Karpas-422 (cell line): ENCODE measurements around the gene NALCN. TPM values are rescaled to one million over a fixed set of nuclear protein-coding genes. Genes with fewer than 3 reads are reported as not detected.
A peak's percentile ranks its signal among the peaks of the same experiment; 100 is the strongest.

Source experiments
- DNase-seq: peaks from one replicate; pipeline ENCODE4 v3.0.0-alpha.2; 2015
- H2AFZ ChIP-seq: fragments of 200-600 bp; sonication (generic); 2 replicates; pipeline ENCODE4 v1.6.1; 2014; ENCODE audit warnings: antibody characterized with exemption, low read length, mixed read lengths
- H3K27ac ChIP-seq: fragments of 200-600 bp; sonication (generic); 2 replicates; pipeline ENCODE4 v1.5.1; 2014; ENCODE audit warnings: mild to moderate bottlenecking, low read length, moderate library complexity
- H3K27me3 ChIP-seq: fragments of 200-600 bp; sonication (generic); 2 replicates; pipeline ENCODE4 v1.6.1; 2014; ENCODE audit warnings: low read length, mixed read lengths
- H3K36me3 ChIP-seq: fragments of 200-600 bp; sonication (generic); 2 replicates; pipeline ENCODE4 v1.6.1; 2014; ENCODE audit warnings: low read length, mixed read lengths; ENCODE audit not compliant: insufficient read depth
- H3K4me1 ChIP-seq: fragments of 200-600 bp; sonication (generic); 2 replicates; pipeline ENCODE4 v1.6.1; 2014; ENCODE audit warnings: mild to moderate bottlenecking, low read length, mixed read lengths
- H3K4me2 ChIP-seq: fragments of 200-600 bp; sonication (generic); 2 replicates; pipeline ENCODE4 v1.6.1; 2014; ENCODE audit warnings: low read length, low read depth, mild to moderate bottlenecking; ENCODE audit not compliant: poor library complexity, severe bottlenecking
- H3K4me3 ChIP-seq: fragments of 200-600 bp; sonication (generic); 2 replicates; pipeline ENCODE4 v1.5.1; 2014; ENCODE audit warnings: mild to moderate bottlenecking, antibody characterized with exemption, low read length, mixed read lengths
- H3K79me2 ChIP-seq: fragments of 200-600 bp; sonication (generic); 2 replicates; pipeline ENCODE4 v1.6.1; 2014; ENCODE audit warnings: mild to moderate bottlenecking, low read length, mixed read lengths
- H3K9ac ChIP-seq: fragments of 200-600 bp; sonication (generic); 2 replicates; pipeline ENCODE4 v1.6.0; 2014; ENCODE audit warnings: low read length
- H3K9me2 ChIP-seq: fragments of 200-600 bp; sonication (generic), shearing (Covaris generic); replicated peaks from 2 replicates; pipeline ENCODE4 v1.6.0; 2014; ENCODE audit warnings: mild to moderate bottlenecking, low read length, moderate library complexity; ENCODE audit not compliant: insufficient read depth
- H3K9me3 ChIP-seq: fragments of 300-700, 200-600 bp; sonication (generic); 2 replicates; pipeline ENCODE4 v1.6.1; 2014; ENCODE audit warnings: low read length, mixed read lengths
- H4K20me1 ChIP-seq: fragments of 200-600 bp; sonication (generic); 2 replicates; pipeline ENCODE4 v1.6.1; 2014; ENCODE audit warnings: mild to moderate bottlenecking, antibody characterized with exemption, low read length, low read depth; ENCODE audit not compliant: insufficient read depth
- total RNA-seq: library from RNA; depleted of rRNA; stranded (reverse); fragments of >200 nt; shearing (Covaris generic); gene quantifications from 2 replicates; pipeline ENCODE4 v1.2.3, GENCODE V29; 2014; ENCODE audit warnings: low replicate concordance

Gene NALCN
- total RNA-seq, 1 experiment from 2014 or later: 0.04 TPM

DNA sequence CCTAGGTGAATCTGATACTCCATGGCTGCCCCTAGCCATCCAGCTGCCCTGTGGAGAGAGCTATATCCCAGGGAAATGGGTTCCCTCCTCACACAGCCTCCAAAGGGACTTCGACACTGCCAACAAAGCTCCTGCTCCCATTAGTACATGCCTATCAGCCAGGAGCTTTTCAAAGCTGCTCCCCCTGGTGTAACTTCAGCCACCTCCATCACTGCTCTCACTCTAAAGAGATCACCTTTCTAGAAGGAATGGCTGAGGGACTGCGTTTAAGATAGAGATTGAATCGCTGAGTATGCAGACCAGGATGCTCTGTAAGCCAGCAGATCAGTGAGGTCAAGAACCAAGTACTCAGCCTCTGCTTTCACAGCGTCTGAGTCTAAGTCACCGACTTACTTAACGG lies 213.7 kb downstream of the NALCN start:
- no peak overlapping the region for H2AFZ ChIP-seq

DNA sequence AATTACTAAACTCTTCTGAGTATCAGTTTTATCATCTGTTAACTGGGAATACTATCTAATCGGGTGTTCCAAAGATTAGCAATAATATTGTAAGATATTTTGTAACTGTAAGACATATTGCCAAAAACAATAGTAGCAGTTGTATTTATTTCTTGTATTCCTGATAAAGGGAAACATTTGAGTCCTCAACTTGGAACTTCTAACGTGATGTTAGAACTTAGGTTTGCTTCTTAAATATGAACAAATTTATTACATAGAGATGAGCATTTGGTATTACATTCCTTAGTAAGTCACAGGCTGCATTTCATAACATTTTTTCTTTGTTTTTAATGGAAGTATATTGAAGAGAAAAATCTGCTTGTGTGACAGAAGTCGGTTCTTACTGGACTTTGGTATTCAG lies 225.3 kb downstream of the NALCN start:
- no peaks in the 10 kb centered on the region for H3K4me1 ChIP-seq
- DNase-seq: no peak
- H3K9ac ChIP-seq: no peak overlapping the region
- H3K9me2 ChIP-seq: no peaks in the 10 kb centered on the region
- H3K9me3 ChIP-seq: no peaks in the 10 kb centered on the region
- H3K79me2 ChIP-seq: no peaks in the 10 kb centered on the region
- no peaks in the 10 kb centered on the region for H3K36me3 ChIP-seq
- no peak overlapping the region for H3K4me2 ChIP-seq
- no peak overlapping the region for H2AFZ ChIP-seq
- H3K27me3 ChIP-seq: no peaks in the 10 kb centered on the region
- H4K20me1 ChIP-seq: no peaks in the 10 kb centered on the region
- no peak overlapping the region for H3K4me3 ChIP-seq
- H3K27ac ChIP-seq: no peak overlapping the region

More for the DNA sequence above, 213.7 kb downstream of the NALCN start:
- no peaks in the 10 kb centered on the region for H4K20me1 ChIP-seq
- H3K4me3 ChIP-seq: no peak overlapping the region
- H3K4me2 ChIP-seq: no peak overlapping the region
- H3K79me2 ChIP-seq: no peaks in the 10 kb centered on the region
- H3K9ac ChIP-seq: no peak overlapping the region
- H3K9me3 ChIP-seq: no peaks in the 10 kb centered on the region
- H3K9me2 ChIP-seq: no peaks in the 10 kb centered on the region
- no peaks in the 10 kb centered on the region for H3K36me3 ChIP-seq
- peaks cover 4% of the 10 kb centered on the region; the same call in 1 of the 2 replicates for H3K4me1 ChIP-seq
- H3K27ac ChIP-seq: no peak overlapping the region
- H3K27me3 ChIP-seq: no peaks in the 10 kb centered on the region
- peak; percentile 42 for DNase-seq

- H3K36me3 ChIP-seq: no peaks in the 10 kb centered on the region
- no peak for DNase-seq
- no peaks in the 10 kb centered on the region for H3K79me2 ChIP-seq
- H2AFZ ChIP-seq: no peak overlapping the region
- no peaks in the 10 kb centered on the region for H3K27me3 ChIP-seq
- no peaks in the 10 kb centered on the region for H4K20me1 ChIP-seq
- H3K9ac ChIP-seq: no peak overlapping the region
- H3K4me1 ChIP-seq: no peaks in the 10 kb centered on the region
- no peak overlapping the region for H3K4me2 ChIP-seq
- H3K9me3 ChIP-seq: no peaks in the 10 kb centered on the region
- no peaks in the 10 kb centered on the region for H3K9me2 ChIP-seq
- H3K27ac ChIP-seq: no peak overlapping the region
- no peak overlapping the region for H3K4me3 ChIP-seq
These were observed 226.0 kb downstream of the NALCN start for GRCh38 chr13:101190337-101190736.

- Histone ChIP-seq H3K27ac (no peak overlapping the region), H2AFZ (no peak overlapping the region), H3K9me3 (no peaks in the 10 kb centered on the region), H3K4me3 (no peak overlapping the region), H4K20me1 (no peaks in the 10 kb centered on the region), H3K79me2 (no peaks in the 10 kb centered on the region), H3K9me2 (no peaks in the 10 kb centered on the region), H3K9ac (no peak overlapping the region), H3K27me3 (no peaks in the 10 kb centered on the region), H3K36me3 (no peaks in the 10 kb centered on the region), H3K4me2 (no peak overlapping the region), H3K4me1 (no peaks in the 10 kb centered on the region)
- no peak for DNase-seq
These were observed 230.7 kb downstream of the NALCN start for GRCh38 chr13:101185606-101186005.

DNA sequence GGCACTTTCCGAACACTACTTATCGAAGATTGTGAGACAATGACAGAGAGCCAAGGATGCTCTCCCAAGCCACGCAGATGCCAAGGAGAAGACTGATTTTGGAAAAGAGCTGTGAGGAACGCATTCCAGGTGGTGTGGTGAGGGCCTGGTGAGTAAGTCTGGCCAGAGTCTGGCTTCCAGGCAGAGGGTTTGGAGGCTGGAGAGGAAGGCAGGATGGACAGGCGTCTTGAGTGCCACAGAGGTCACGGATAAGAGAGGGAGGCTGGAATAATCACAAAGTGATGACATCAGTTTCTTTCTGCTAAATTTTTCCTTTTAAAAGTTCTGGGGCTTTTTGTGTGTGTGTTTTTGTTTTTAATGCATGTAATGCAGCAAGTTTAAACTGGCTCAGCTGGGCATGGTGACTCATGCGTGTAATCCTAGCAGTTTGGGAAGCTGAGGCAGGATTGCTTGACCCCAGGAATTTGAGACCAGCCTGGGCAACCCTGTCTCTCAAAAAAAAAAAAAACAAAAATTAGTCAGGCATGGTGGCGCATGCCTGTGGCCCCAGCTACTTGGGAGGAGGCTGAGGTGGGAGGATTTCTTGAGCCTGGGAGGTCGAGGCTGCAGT lies 235.1 kb downstream of the NALCN start:
- Histone ChIP-seq H2AFZ (no peak overlapping the region), H3K9me3 (no peaks in the 10 kb centered on the region), H4K20me1 (no peaks in the 10 kb centered on the region), H3K4me1 (no peaks in the 10 kb centered on the region), H3K79me2 (no peaks in the 10 kb centered on the region), H3K4me3 (no peak overlapping the region), H3K36me3 (no peaks in the 10 kb centered on the region), H3K27ac (no peak overlapping the region), H3K4me2 (no peak overlapping the region), H3K9me2 (no peaks in the 10 kb centered on the region), H3K9ac (no peak overlapping the region), H3K27me3 (no peaks in the 10 kb centered on the region)
- DNase-seq: no peak

DNA sequence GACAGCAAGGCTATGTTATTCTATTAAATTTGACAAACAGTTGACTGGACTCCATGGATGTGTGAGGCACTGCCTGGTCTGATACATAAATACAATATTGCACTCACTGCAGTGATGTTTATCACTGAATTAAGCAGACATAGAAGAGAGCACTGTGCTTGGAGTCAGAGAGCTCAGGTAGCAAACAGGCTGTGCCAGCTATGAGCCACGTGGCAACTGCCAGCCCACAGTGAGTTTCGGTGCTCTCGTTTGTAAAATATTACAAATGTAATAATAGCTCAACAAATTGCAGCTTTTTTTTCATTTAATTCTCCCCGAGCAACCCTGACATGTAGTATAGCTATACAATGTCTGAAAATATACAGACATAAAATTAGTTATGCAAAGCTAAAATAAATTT lies 237.3 kb downstream of the NALCN start:
- Histone ChIP-seq H3K27me3 (no peaks in the 10 kb centered on the region), H2AFZ (no peak overlapping the region), H3K27ac (no peak overlapping the region), H3K4me2 (no peak overlapping the region), H3K9ac (no peak overlapping the region), H3K36me3 (no peaks in the 10 kb centered on the region), H3K79me2 (no peaks in the 10 kb centered on the region), H3K4me1 (no peaks in the 10 kb centered on the region), H3K4me3 (no peak overlapping the region), H3K9me2 (no peaks in the 10 kb centered on the region), H3K9me3 (no peaks in the 10 kb centered on the region), H4K20me1 (no peaks in the 10 kb centered on the region)
- no peak for DNase-seq

DNA sequence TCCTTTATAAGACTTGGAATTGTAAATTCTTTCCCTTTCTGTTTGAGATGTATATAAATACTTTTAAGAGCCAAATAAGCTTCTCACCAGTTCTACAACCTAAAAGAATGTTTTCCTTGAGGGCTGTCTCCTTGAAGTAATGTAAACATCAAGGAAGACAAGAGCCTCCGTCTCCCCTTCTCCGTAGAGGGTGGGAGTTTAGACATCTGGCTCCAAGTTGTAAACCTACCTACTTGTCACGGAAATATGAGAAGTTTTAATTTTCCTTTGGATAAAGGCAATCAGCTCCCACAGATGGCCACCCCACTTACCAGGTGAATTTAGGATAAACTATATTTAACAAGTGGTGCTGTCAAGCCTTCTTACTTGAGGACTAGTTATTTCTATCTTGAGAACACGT lies 237.9 kb downstream of the NALCN start:
- Histone ChIP-seq H3K27ac (no peak overlapping the region), H3K36me3 (no peaks in the 10 kb centered on the region), H2AFZ (no peak overlapping the region), H3K27me3 (no peaks in the 10 kb centered on the region), H3K4me2 (no peak overlapping the region), H3K4me3 (no peak overlapping the region), H3K79me2 (no peaks in the 10 kb centered on the region), H4K20me1 (no peaks in the 10 kb centered on the region), H3K4me1 (no peaks in the 10 kb centered on the region), H3K9me2 (no peaks in the 10 kb centered on the region), H3K9me3 (no peaks in the 10 kb centered on the region), H3K9ac (no peak overlapping the region)
- DNase-seq: no peak

DNA sequence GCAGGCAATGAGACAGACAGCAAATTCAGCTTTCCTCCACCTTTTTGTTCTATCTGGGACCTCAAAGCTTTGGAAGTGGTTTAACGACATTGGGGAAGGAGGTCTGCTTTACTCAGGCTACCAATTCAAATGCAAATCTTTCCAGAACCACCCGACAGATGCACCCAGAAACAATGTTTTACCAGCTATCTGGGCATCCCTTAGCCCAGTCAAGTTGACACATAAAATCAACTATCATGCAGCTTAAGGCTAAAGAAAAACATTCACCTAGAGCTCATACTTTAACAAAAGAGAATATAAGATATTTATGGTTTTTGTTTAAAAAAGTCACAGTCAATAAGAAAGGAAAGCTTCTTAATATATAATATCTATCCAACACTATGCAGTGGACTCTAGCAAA lies 246.0 kb downstream of the NALCN start:
- H4K20me1 ChIP-seq: no peaks in the 10 kb centered on the region
- H3K9ac ChIP-seq: no peak overlapping the region

GRCh38 chr13:101157261-101157660 lies 259.0 kb downstream of the NALCN start:
- Histone ChIP-seq H3K27ac (no peak overlapping the region), H3K9me3 (no peaks in the 10 kb centered on the region), H3K4me1 (peaks cover 42% of the 10 kb centered on the region), H3K4me2 (no peak overlapping the region), H3K9ac (no peak overlapping the region), H3K27me3 (no peaks in the 10 kb centered on the region), H3K36me3 (no peaks in the 10 kb centered on the region), H3K79me2 (no peaks in the 10 kb centered on the region), H4K20me1 (no peaks in the 10 kb centered on the region), H3K9me2 (no peaks in the 10 kb centered on the region), H3K4me3 (no peak overlapping the region), H2AFZ (no peak overlapping the region)
- no peak for DNase-seq

More for the DNA sequence above, 246.0 kb downstream of the NALCN start:
- Histone ChIP-seq H2AFZ (no peak overlapping the region), H3K4me3 (no peak overlapping the region), H3K4me1 (peaks cover 19% of the 10 kb centered on the region), H3K27me3 (no peaks in the 10 kb centered on the region), H3K4me2 (no peak overlapping the region), H3K36me3 (no peaks in the 10 kb centered on the region), H3K9me2 (no peaks in the 10 kb centered on the region), H3K9me3 (no peaks in the 10 kb centered on the region), H3K79me2 (no peaks in the 10 kb centered on the region), H3K27ac (no peak overlapping the region)
- DNase-seq: no peak
